ENCODE measurements around the gene EXOC2.

DNA sequence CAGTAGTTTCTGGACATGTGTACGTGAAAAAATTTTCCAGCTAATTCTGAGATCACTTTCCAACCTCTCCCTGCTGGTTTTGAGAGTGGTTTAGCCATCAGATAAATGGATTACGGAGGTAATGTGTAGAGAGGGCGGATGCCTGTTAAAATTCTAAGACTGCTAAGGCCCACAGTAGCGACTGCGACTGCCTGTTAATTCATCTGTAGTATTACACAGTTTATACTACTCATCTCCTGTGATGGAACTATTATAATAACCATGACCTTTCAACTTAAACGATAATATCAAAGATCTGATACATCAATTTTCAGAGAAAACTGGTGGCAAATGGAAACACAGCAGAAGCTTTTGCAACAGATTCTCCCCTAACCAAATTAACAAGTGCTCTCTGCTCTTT lies 199.1 kb downstream of the EXOC2 start:
- TF ChIP-seq, protein P1, sequence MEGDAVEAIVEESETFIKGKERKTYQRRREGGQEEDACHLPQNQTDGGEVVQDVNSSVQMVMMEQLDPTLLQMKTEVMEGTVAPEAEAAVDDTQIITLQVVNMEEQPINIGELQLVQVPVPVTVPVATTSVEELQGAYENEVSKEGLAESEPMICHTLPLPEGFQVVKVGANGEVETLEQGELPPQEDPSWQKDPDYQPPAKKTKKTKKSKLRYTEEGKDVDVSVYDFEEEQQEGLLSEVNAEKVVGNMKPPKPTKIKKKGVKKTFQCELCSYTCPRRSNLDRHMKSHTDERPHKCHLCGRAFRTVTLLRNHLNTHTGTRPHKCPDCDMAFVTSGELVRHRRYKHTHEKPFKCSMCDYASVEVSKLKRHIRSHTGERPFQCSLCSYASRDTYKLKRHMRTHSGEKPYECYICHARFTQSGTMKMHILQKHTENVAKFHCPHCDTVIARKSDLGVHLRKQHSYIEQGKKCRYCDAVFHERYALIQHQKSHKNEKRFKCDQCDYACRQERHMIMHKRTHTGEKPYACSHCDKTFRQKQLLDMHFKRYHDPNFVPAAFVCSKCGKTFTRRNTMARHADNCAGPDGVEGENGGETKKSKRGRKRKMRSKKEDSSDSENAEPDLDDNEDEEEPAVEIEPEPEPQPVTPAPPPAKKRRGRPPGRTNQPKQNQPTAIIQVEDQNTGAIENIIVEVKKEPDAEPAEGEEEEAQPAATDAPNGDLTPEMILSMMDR (IDR thresholded peaks at IDR 0.05; ENCODE audit: low read depth, low read length, poor library complexity, severe bottlenecking): no peak
- TF ChIP-seq EZH2phosphoT487 (IDR thresholded peaks at IDR 0.05; ENCODE audit: borderline replicate concordance, low read length): no peak

All from DOHH2 (cell line).